ENCODE results near the gene IL17REL.
A peak's percentile ranks its signal among the peaks of the same experiment; 100 is the strongest.

IL17REL gene

DNA sequence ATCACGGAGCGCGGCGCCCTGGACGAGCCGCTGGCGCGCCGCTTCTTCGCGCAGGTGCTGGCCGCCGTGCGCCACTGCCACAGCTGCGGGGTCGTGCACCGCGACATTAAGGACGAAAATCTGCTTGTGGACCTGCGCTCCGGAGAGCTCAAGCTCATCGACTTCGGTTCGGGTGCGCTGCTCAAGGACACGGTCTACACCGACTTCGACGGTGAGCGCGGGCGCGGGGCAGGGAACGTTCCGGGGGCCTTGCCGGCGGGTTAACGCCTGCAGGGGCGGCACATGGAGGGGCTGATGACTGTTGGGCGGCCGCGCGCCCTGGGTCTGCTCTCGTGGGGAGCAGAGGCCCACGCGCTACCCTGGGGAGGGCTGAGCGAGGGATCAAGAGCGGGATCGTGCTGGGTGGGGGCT lies 51.0 kb downstream of the IL17REL start:
- peak overlapping the region; percentile 96 for H3K4me3 ChIP-seq (ENCODE audit: low read depth, low read length, poor library complexity, severe bottlenecking)
- H3K27me3 ChIP-seq (ENCODE audit: insufficient read depth, low read length), result no peaks in the 10 kb centered on the region
- H3K9ac ChIP-seq (ENCODE audit: low read length), result peak overlapping the region; percentile 91
- H2AFZ ChIP-seq (ENCODE audit: low read length), result no peak overlapping the region
- peaks cover 39% of the 10 kb centered on the region for H3K36me3 ChIP-seq (ENCODE audit: insufficient read depth, low read length)
- 0 out of 2 replicates have a peak, but pooled peaks cover 3% of the 10 kb centered on the region for H3F3A ChIP-seq (ENCODE audit: insufficient read depth, low read length)
- no peaks in the 10 kb centered on the region for H3K9me2 ChIP-seq (ENCODE audit: low read depth, low read length)
- no peaks in the 10 kb centered on the region for H3K9me3 ChIP-seq (ENCODE audit: low read length)
- H3K79me2 ChIP-seq (ENCODE audit: insufficient read depth, low read length), result no peaks in the 10 kb centered on the region
- H3K27ac ChIP-seq (ENCODE audit: low read depth, low read length, poor library complexity, severe bottlenecking), result no peak overlapping the region
- no peaks in the 10 kb centered on the region for H4K20me1 ChIP-seq (ENCODE audit: insufficient read depth, low read length)
- peak overlapping the region; percentile 93 for H3K4me2 ChIP-seq (ENCODE audit: low read length)
- no peak for TF ChIP-seq EZH2 (IDR thresholded peaks at IDR 0.05; ENCODE audit: borderline replicate concordance, low read length)
- TF ChIP-seq, protein P1, sequence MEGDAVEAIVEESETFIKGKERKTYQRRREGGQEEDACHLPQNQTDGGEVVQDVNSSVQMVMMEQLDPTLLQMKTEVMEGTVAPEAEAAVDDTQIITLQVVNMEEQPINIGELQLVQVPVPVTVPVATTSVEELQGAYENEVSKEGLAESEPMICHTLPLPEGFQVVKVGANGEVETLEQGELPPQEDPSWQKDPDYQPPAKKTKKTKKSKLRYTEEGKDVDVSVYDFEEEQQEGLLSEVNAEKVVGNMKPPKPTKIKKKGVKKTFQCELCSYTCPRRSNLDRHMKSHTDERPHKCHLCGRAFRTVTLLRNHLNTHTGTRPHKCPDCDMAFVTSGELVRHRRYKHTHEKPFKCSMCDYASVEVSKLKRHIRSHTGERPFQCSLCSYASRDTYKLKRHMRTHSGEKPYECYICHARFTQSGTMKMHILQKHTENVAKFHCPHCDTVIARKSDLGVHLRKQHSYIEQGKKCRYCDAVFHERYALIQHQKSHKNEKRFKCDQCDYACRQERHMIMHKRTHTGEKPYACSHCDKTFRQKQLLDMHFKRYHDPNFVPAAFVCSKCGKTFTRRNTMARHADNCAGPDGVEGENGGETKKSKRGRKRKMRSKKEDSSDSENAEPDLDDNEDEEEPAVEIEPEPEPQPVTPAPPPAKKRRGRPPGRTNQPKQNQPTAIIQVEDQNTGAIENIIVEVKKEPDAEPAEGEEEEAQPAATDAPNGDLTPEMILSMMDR (IDR thresholded peaks at IDR 0.05; ENCODE audit: low read length), result no peak
- H3K4me1 ChIP-seq (ENCODE audit: insufficient read depth, low read length, severe bottlenecking), result peaks cover 19% of the 10 kb centered on the region

DNA sequence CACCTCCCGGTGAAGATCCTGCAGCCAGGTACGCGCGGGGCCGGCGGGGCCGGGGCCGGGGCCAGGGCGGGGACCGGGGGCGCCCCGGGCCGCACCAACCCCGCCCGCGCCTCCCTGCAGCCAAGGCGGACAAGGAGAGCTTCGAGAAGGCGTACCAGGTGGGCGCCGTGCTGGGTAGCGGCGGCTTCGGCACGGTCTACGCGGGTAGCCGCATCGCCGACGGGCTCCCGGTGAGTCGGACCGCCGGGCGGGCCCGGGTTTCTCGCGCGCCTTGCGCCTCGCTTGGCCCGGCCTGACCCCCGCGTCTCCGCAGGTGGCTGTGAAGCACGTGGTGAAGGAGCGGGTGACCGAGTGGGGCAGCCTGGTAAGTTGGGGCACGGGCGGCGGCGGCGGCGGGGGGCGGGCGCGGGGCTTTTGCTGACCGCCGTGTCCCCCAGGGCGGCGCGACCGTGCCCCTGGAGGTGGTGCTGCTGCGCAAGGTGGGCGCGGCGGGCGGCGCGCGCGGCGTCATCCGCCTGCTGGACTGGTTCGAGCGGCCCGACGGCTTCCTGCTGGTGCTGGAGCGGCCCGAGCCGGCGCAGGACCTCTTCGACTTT lies 51.5 kb downstream of the IL17REL start:
- no peak overlapping the region for H2AFZ ChIP-seq (ENCODE audit: low read length)
- H3F3A ChIP-seq (ENCODE audit: insufficient read depth, low read length), result 0 out of 2 replicates have a peak, but pooled peaks cover 3% of the 10 kb centered on the region
- peak overlapping the region; percentile 91 for H3K9ac ChIP-seq (ENCODE audit: low read length)
- H3K36me3 ChIP-seq (ENCODE audit: insufficient read depth, low read length), result peaks cover 39% of the 10 kb centered on the region
- H3K4me3 ChIP-seq (ENCODE audit: low read depth, low read length, poor library complexity, severe bottlenecking), result peak overlapping the region; percentile 96
- no peak for TF ChIP-seq EZH2 (IDR thresholded peaks at IDR 0.05; ENCODE audit: borderline replicate concordance, low read length)
- TF ChIP-seq, protein P1 (IDR thresholded peaks at IDR 0.05; ENCODE audit: low read length), result no peak
- H3K27ac ChIP-seq (ENCODE audit: low read depth, low read length, poor library complexity, severe bottlenecking), result no peak overlapping the region
- no peaks in the 10 kb centered on the region for H3K27me3 ChIP-seq (ENCODE audit: insufficient read depth, low read length)
- H3K4me1 ChIP-seq (ENCODE audit: insufficient read depth, low read length, severe bottlenecking), result peaks cover 19% of the 10 kb centered on the region
- H3K4me2 ChIP-seq (ENCODE audit: low read length), result peak overlapping the region; percentile 93
- no peaks in the 10 kb centered on the region for H3K9me2 ChIP-seq (ENCODE audit: low read depth, low read length)
- no peaks in the 10 kb centered on the region for H3K9me3 ChIP-seq (ENCODE audit: low read length)
- H3K79me2 ChIP-seq (ENCODE audit: insufficient read depth, low read length), result no peaks in the 10 kb centered on the region
- H4K20me1 ChIP-seq (ENCODE audit: insufficient read depth, low read length), result no peaks in the 10 kb centered on the region

DNA sequence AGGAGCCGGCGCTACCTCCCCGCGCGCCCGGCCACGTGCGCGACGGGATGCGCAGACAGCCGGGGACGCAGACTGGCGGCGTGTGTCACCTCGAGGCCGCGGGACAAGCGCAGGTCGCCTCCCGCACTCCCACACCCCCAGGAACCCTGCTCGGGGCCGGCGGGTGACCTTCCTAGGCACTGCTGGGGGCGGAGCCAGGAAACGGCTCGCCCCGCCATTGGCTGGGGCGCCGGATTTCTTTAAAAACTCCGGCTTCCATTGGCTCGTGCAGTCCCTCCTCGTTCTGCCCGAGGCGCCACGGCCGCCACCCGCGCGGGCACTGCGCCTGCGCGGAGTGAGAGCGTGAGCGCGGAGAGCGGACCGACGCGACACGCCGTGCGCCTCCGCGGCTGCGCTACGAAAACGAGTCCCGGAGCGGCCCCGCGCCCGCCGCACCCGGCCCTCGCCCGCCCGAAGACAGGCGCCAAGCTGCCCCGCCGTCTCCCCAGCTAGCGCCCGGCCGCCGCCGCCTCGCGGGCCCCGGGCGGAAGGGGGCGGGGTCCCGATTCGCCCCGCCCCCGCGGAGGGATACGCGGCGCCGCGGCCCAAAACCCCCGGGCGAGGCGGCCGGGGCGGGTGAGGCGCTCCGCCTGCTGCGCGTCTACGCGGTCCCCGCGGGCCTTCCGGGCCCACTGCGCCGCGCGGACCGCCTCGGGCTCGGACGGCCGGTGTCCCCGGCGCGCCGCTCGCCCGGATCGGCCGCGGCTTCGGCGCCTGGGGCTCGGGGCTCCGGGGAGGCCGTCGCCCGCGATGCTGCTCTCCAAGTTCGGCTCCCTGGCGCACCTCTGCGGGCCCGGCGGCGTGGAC lies 52.2 kb downstream of the IL17REL start, which contains the start of gene PIM3:
TSS of gene PIM3 (plus strand) at position 614 of the 846 bp plus-strand sequence. CDS start at position 790, 176 bp downstream.
- peak within 1 kb of the TSS; percentile 93 for H3K4me2 ChIP-seq (ENCODE audit: low read length)
- peak within 1 kb of the TSS; percentile 96 for H3K4me3 ChIP-seq (ENCODE audit: low read depth, low read length, poor library complexity, severe bottlenecking)
- peaks cover 19% of the 10 kb centered on the region for H3K4me1 ChIP-seq (ENCODE audit: insufficient read depth, low read length, severe bottlenecking)
- H3K79me2 ChIP-seq (ENCODE audit: insufficient read depth, low read length), result no peaks in the 10 kb centered on the region
- H3K27ac ChIP-seq (ENCODE audit: low read depth, low read length, poor library complexity, severe bottlenecking), result no peak within 1 kb of the TSS
- peaks cover 38% of the 10 kb centered on the region for H3K36me3 ChIP-seq (ENCODE audit: insufficient read depth, low read length)
- H3F3A ChIP-seq (ENCODE audit: insufficient read depth, low read length), result 0 out of 2 replicates have a peak, but pooled peaks cover 3% of the 10 kb centered on the region
- H3K9ac ChIP-seq (ENCODE audit: low read length), result peak within 1 kb of the TSS; percentile 91
- H3K9me3 ChIP-seq (ENCODE audit: low read length), result no peaks in the 10 kb centered on the region
- no peaks in the 10 kb centered on the region for H3K27me3 ChIP-seq (ENCODE audit: insufficient read depth, low read length)
- TF ChIP-seq, protein P1 (IDR thresholded peaks at IDR 0.05; ENCODE audit: low read length), result no peak
- TF ChIP-seq EZH2 (IDR thresholded peaks at IDR 0.05; ENCODE audit: borderline replicate concordance, low read length), result no peak
- H2AFZ ChIP-seq (ENCODE audit: low read length), result no peak within 1 kb of the TSS
- no peaks in the 10 kb centered on the region for H4K20me1 ChIP-seq (ENCODE audit: insufficient read depth, low read length)
- H3K9me2 ChIP-seq (ENCODE audit: low read depth, low read length), result no peaks in the 10 kb centered on the region

Measured in OCI-LY1 (cell line).